Astrocyte (in vitro differentiated cells and primary cell): Measurements from ENCODE around the gene ATF6B.

Experiments
- EZH2 ChIP-seq: IDR thresholded peaks from 2 replicates; pipeline ENCODE4 v1.6.1; 2012; ENCODE audit warnings: mild to moderate bottlenecking, low read length, inconsistent platforms; ENCODE audit not compliant: insufficient read depth
- TF ChIP-seq, protein P1 (sequence below): IDR thresholded peaks from 2 replicates; pipeline ENCODE4 v1.5.1; 2011; ENCODE audit warnings: low read depth, mild to moderate bottlenecking, inconsistent platforms, low read length, moderate library complexity; ENCODE audit not compliant: insufficient read depth

DNA sequence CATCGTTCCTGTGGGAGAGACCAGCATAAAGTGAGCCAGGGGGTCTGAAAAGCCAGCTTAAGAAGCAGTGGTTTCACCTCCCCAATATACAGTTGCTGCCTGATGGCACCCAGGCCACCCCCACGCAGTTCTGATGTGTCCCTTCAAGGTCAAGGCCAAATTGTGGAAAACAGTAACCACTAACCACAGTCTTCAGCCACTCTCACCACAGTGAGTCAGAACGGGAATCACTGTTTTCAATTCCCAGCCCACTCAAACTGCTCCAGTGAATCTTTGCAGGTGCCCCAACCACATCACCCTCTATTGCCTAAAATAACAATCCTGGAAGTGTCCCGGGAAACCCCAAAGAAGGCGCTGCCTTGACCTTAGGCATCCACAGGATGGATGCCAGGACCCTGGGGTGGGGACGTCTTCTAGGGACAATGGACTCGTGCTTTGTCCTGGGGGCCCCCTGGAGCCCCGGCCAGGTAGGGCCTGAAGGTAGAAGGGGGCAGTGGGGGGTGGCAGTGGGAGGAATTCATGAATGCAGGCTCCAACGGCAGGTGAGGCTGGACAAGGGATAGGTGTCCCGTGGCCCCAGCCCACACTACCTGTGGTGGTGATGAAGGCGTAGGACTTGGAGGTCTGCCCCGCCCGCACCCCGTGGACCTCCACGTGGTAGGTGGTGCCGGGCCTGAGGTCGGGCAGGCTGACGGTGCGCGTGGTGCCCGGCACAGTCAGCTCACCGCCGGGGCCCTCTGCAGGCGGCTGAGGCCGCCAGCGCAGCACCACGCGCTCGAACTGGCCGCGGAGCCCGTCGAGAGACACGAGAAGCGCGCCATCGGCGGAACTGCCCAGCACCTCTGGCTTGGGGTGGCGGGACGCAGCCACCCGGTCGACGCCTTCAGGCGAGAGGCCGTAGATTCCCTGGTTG is 41.1 kb downstream of the ATF6B start:
- TF ChIP-seq, protein P1, sequence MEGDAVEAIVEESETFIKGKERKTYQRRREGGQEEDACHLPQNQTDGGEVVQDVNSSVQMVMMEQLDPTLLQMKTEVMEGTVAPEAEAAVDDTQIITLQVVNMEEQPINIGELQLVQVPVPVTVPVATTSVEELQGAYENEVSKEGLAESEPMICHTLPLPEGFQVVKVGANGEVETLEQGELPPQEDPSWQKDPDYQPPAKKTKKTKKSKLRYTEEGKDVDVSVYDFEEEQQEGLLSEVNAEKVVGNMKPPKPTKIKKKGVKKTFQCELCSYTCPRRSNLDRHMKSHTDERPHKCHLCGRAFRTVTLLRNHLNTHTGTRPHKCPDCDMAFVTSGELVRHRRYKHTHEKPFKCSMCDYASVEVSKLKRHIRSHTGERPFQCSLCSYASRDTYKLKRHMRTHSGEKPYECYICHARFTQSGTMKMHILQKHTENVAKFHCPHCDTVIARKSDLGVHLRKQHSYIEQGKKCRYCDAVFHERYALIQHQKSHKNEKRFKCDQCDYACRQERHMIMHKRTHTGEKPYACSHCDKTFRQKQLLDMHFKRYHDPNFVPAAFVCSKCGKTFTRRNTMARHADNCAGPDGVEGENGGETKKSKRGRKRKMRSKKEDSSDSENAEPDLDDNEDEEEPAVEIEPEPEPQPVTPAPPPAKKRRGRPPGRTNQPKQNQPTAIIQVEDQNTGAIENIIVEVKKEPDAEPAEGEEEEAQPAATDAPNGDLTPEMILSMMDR, result no peak
- no peak for TF ChIP-seq EZH2
